Stimulated activated CD4-positive, alpha-beta T cell treated with anti-CD3 and anti-CD28 coated beads, TNF-alpha, amount 100 ng/mL, for 24 hours (primary cell): ENCODE data around the gene FLG2.
"Not testable (repeated sequence)": the region's sequence is repeated elsewhere in the genome, so short reads cannot be mapped to it uniquely, and the experiment has no call there.

Experiments
- DNase-seq, 3 experiments: peaks; one replicate each; pipeline ENCODE4 v3.0.0-alpha.2; 2020; ENCODE audit warnings: low read depth in 3 of 3

The FLG2 gene

DNA sequence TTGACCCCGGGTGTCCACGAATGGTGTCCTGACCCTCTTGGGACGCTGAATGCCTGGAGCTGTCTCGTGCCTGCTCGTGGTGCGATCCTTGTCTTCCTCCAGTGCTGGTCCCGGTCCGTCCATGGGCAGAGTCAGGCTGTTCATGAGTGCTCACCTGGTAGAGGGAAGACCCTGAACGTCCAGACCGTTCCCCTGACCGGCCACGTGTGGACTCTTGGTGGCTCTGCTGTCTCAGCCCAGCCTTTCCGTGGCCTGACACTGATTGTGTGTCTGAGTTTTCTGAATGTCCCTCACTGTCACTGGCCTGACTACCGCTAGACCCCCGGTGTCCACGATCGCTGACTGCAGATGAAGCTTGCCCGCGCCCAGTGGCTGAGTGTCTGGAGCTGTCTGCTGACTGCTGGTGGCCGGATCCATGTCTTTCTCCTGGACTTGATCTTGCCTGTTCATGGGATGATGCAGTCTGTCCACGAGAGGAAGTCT is 46.4 kb downstream of the FLG2 start:
- no peak for DNase-seq

- not testable (repeated sequence) for DNase-seq
Measured at GRCh38 chr1:152312169-152312568, 47.6 kb downstream of the FLG2 start.

DNA sequence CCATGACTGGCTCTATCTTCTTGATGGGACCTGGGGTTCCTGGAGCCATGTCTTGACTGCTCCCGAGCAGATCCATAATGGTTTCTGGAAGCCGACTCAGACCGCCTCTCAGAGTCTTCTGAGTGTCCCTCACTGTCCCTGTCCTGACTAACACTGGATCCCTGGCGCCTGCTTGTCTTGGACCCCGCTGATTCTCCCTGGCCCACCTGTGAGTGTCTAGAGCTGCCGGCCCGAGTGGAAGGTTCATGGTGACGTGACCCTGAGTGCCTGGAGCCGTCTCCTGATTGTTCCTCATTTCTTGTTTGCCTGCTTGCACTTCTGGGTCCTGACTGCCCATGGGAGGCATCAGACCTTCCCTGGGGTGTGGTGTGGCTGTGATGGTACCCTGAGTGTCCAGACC is 49.9 kb downstream of the FLG2 start:
- DNase-seq, result no peak

- DNase-seq, result not testable (repeated sequence)
Measured at GRCh38 chr1:152309320-152309901, 50.4 kb downstream of the FLG2 start.

- DNase-seq, result not testable (repeated sequence)
Measured at GRCh38 chr1:152308758-152309157, 51.0 kb downstream of the FLG2 start.

DNA sequence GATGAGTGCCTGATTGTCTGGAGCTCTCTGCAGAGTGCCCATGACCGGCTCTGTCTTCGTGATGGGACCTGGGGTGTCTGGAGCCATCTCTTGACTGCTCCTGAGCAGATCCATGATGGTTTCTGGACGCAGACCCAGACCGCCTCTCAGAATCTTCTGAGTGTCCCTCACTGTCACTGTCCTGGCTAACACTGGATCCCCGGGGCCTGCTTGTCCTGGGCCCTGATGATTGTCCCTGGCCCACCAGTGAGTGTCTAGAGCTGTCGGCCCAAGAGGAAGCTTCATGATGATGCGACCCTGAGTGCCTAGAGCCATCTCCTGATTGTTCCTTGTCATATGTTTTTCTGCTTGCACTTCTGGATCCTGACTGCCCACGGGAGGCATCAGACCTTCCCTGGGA is 51.8 kb downstream of the FLG2 start:
- not testable (repeated sequence) for DNase-seq

- DNase-seq, result not testable (repeated sequence)
Measured at GRCh38 chr1:152306123-152306522, 53.7 kb downstream of the FLG2 start.

DNA sequence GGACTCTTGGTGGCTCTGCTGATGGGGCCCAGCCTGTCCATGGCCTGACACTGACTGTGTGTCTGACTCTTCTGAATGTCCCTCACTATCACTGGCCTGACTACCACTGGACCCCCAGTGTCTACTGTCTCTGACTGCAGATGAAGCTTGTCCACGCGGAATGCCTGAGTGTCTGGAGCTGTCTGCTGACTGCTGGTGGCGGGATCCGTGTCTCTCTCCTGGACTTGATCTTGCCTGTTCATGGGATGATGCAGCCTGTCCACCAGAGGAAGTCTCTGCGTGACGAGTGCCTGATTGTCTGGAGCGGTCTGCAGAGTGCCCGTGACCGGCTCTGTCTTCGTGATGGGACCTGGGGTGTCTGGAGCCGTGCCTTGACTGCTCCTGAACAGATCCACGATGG is 55.0 kb downstream of the FLG2 start:
- not testable (repeated sequence) for DNase-seq

DNA sequence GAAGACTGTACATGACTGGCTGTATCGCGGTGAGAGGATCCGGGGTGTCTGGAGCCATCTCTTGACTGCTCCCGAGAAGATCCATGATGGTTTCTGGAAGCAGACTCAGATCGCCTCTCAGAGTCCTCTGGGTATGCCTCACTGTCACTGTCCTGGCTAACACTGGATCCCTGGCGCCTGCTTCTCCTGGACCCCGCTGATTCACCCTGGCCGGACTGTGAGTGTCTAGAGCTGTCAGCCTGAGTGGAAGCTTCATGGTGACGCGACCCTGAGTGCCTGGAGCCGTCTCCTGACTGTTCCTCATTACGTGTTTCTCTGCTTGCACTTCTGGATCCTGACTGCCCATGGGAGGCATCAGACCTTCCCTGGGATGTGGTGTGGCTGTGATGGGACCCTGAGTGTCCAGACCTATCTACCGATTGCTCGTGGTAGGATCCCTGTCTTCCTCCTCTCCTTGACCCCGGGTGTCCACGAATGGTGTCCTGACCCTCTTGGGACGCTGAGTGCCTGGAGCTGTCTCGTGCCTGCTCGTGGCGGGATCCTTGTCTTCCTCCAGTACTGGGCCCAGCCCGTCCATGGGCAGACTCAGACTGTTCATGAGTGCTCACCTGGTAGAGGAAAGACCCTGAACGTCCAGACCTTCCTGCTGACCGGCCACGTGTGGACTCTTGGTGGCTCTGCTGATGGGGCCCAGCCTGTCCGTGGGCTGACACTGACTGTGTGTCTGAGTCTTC is 56.5 kb downstream of the FLG2 start:
- not testable (repeated sequence) for DNase-seq
